Keratinocyte (primary cell): ENCODE measurements around the gene EXOC6B.

Experiments
- CTCF ChIP-seq, 3 experiments: IDR thresholded peaks in 1 of 3; conservative IDR thresholded peaks in 1 of 3; optimal IDR thresholded peaks in 1 of 3; 2 replicates in 2 of 3; 3 replicates in 1 of 3; pipeline versions ENCODE3 to v1.5.1; 2011; ENCODE audit warnings: low read length in 3 of 3, mild to moderate bottlenecking in 3 of 3, moderate library complexity in 2 of 3, control low read depth in 1 of 3, inconsistent platforms in 1 of 3; ENCODE audit not compliant: insufficient read depth in 2 of 3; ENCODE audit errors: extremely low read depth in 1 of 3
- EZH2 ChIP-seq: IDR thresholded peaks from one replicate; pipeline ENCODE4 v1.6.1; 2012; ENCODE audit warnings: inconsistent platforms, mild to moderate bottlenecking, low read length, moderate library complexity

- TF ChIP-seq CTCF (optimal IDR thresholded peaks at IDR 0.05 in 1 of 3, IDR thresholded peaks at IDR 0.05 in 1 of 3, conservative IDR thresholded peaks at IDR 0.05 in 1 of 3; ENCODE audit: extremely low read depth in 1 of 3, insufficient read depth in 2 of 3, low read length in 3 of 3) = no peak
- no peak for TF ChIP-seq EZH2
These were observed 280.0 kb downstream of the EXOC6B start for GRCh38 chr2:72545790-72546189.
